PC-9 (cell line): Measurements from ENCODE around the gene GPR146.

Source experiments
- CTCF ChIP-seq: fragments of 200-600 bp; sonication (generic); conservative IDR thresholded peaks from 2 replicates; pipeline ENCODE4 v1.6.1; 2017; ENCODE audit warnings: mixed run types, antibody characterized with exemption, mild to moderate bottlenecking, moderate library complexity
- EZH2 ChIP-seq: fragments of 200-600 bp; sonication (generic); IDR thresholded peaks from 2 replicates; pipeline ENCODE4 v1.8.0; 2017; ENCODE audit warnings: antibody characterized with exemption, low read depth

- TF ChIP-seq CTCF (no peak), EZH2 (no peak)
These were observed 36.4 kb upstream of the GPR146 start for GRCh38 chr7:1007901-1008300.
